ENCODE data around the gene PFKP.

- no peak for TF ChIP-seq POLR2A (IDR thresholded peaks at IDR 0.05; ENCODE audit: low read length)
- TF ChIP-seq GATA1 (IDR thresholded peaks at IDR 0.05; ENCODE audit: low read depth, low read length) = no peak
Observed at GRCh38 chr10:3048119-3049019, 19.0 kb upstream of the PFKP start.
